Measurements from ENCODE around the gene MAP3K12. TPM values are rescaled to one million over a fixed set of nuclear protein-coding genes. Genes with fewer than 3 reads are reported as not detected.
"Not testable (repeated sequence)": the region's sequence is repeated elsewhere in the genome, so short reads cannot be mapped to it uniquely, and the experiment has no call there.

The MAP3K12 gene
- 10.8 TPM for total RNA-seq (ENCODE audit: insufficient read depth, low replicate concordance)

- DNase-seq (ENCODE audit: low spot score), result peak; percentile 83
These were observed at the start of gene MAP3K12 for GRCh38 chr12:53499266-53500141. MAP3K12 (minus strand) TSS chr12:53499458; CDS start chr12:53487391, 12,067 bp downstream.

GRCh38 chr12:53548354-53548753 lies 49.1 kb upstream of the MAP3K12 start:
- DNase-seq (ENCODE audit: low spot score), result not testable (repeated sequence)

- DNase-seq (ENCODE audit: low spot score), result peak; percentile 75
These were observed 44.3 kb upstream of the MAP3K12 start for GRCh38 chr12:53543539-53543938.

- DNase-seq (ENCODE audit: low spot score), result no peak
These were observed 40.3 kb upstream of the MAP3K12 start for GRCh38 chr12:53539526-53539925.

GRCh38 chr12:53538209-53538689 lies 39.0 kb upstream of the MAP3K12 start:
- DNase-seq (ENCODE audit: low spot score), result no peak

GRCh38 chr12:53536962-53537361 lies 37.7 kb upstream of the MAP3K12 start:
- DNase-seq (ENCODE audit: low spot score), result no peak

GRCh38 chr12:53533471-53533870 lies 34.2 kb upstream of the MAP3K12 start:
- no peak for DNase-seq (ENCODE audit: low spot score)

GRCh38 chr12:53532524-53533445 lies 33.5 kb upstream of the MAP3K12 start:
- DNase-seq (ENCODE audit: low spot score), result no peak

- DNase-seq (ENCODE audit: low spot score), result no peak
These were observed 32.8 kb upstream of the MAP3K12 start for GRCh38 chr12:53532021-53532420.

GRCh38 chr12:53530920-53531319 lies 31.7 kb upstream of the MAP3K12 start:
- no peak for DNase-seq (ENCODE audit: low spot score)

- no peak for DNase-seq (ENCODE audit: low spot score)
These were observed 30.8 kb upstream of the MAP3K12 start for GRCh38 chr12:53530061-53530460.

- no peak for DNase-seq (ENCODE audit: low spot score)
These were observed 25.2 kb upstream of the MAP3K12 start for GRCh38 chr12:53524476-53524875.

- DNase-seq (ENCODE audit: low spot score), result no peak
These were observed 23.9 kb upstream of the MAP3K12 start for GRCh38 chr12:53523131-53523530.

GRCh38 chr12:53518381-53518780 lies 19.1 kb upstream of the MAP3K12 start:
- no peak for DNase-seq (ENCODE audit: low spot score)

GRCh38 chr12:53516758-53517455 lies 17.6 kb upstream of the MAP3K12 start:
- DNase-seq (ENCODE audit: low spot score), result no peak

- DNase-seq (ENCODE audit: low spot score), result no peak
These were observed 16.0 kb upstream of the MAP3K12 start for GRCh38 chr12:53515291-53515680.

GRCh38 chr12:53514628-53515290 lies 15.5 kb upstream of the MAP3K12 start:
- DNase-seq (ENCODE audit: low spot score), result no peak

GRCh38 chr12:53513712-53514410 lies 14.6 kb upstream of the MAP3K12 start:
- DNase-seq (ENCODE audit: low spot score), result no peak

GRCh38 chr12:53510181-53510812 lies 11.0 kb upstream of the MAP3K12 start:
- DNase-seq (ENCODE audit: low spot score), result no peak
